Activated effector memory CD4-positive, alpha-beta T cell treated with anti-CD3 and anti-CD28 coated beads, Interleukin-2, amount 50 U/mL, for 16 hours (primary cell): ENCODE results near the gene DTNB.
"Not testable (repeated sequence)": the region's sequence is repeated elsewhere in the genome, so short reads cannot be mapped to it uniquely, and the experiment has no call there.

Experiments
- DNase-seq: peaks from one replicate; pipeline ENCODE4 v3.0.0-alpha.2; 2020

DTNB gene

DNA sequence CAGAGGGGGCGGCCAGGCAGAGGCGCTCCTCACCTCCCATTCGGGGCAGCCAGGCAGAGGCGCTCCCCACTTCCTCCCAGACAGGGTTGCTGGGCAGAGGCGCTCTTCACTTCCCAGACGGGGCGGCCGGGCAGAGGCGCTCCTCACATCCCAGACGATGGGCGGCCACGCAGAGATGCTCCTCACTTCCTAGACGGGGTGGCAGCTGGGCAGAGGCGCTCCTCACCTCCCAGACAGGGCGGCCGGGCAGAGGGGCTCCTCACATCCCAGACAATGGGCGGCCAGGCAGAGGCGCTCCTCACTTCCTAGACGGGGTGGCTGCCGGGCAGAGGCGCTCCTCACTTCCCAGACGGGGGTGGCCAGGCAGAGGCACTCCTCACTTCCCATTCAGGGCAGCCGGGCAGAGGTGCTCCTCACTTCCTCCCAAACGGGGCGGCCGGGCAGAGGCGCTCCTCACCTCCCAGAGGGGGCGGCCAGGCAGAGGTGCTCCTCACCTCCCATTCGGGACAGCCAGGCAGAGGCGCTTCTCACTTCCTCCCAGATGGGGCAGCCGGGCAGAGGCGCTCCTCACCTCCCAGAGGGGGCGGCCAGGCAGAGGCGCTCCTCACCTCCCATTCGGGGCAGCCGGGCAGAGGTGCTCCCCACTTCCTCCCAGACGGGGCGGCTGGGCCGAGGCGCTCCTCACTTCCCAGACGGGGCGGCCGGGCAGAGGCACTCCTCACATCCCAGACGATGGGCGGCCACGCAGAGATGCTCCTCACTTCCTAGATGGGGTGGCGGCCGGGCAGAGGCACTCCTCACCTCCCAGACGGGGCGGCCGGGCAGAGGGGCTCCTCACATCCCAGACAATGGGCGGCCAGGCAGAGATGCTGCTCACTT is 137.7 kb downstream of the DTNB start:
- not testable (repeated sequence) for DNase-seq

DNA sequence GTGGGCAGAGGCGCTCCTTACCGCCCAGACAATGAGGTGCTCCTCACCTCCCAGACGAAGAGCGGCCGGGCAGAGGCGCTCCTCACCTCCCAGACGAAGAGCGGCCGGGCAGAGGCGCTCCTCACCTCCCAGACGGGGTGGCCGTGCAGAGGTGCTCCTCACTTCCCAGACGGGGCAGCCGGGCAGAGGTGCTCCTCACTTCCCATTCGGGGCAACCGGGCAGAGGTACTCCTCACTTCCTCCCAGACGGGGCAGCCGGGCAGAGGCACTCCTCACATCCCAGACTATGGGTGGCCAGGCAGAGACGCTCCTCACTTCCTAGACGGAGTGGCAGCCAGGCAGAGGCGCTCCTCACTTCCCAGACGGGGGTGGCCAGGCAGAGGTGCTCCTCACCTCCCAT is 138.4 kb downstream of the DTNB start:
- DNase-seq, result not testable (repeated sequence)

DNA sequence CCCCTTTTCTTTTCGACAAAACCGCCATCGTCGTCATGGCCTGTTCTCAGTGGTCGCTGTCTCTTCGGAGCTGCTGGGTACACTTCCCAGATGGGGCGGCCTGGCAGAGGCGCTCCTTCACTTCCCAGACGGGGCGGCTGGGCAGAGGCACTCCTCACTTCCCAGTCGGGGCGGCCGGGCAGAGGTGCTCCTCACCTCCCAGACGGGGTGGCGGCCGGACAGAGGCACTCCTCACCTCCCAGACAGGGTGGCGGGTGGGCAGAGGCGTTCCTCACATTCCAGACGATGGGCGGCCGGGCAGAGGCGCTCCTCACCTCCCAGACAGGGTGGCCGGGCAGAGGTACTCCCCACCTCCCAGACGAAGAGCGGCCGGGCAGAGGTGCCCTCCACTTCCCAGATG is 138.9 kb downstream of the DTNB start:
- DNase-seq, result no peak

DNA sequence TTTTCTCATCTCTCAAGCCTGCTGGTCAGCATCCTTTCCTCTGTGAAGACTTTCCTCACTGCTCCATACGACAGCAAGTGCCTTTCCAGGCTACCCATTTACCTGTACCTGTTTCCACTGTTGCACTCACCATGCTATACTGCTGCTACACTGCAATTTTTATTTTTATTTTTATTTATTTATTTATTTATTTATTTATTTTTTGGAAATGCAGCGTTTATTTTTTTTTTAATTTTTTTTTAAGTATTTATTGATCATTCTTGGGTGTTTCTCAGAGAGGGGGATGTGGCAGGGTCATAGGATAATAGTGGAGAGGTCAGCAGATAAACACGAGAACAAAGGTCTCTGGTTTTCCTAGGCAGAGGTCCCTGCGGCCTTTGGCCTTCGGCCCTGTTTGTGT is 139.6 kb downstream of the DTNB start:
- not testable (repeated sequence) for DNase-seq

DNA sequence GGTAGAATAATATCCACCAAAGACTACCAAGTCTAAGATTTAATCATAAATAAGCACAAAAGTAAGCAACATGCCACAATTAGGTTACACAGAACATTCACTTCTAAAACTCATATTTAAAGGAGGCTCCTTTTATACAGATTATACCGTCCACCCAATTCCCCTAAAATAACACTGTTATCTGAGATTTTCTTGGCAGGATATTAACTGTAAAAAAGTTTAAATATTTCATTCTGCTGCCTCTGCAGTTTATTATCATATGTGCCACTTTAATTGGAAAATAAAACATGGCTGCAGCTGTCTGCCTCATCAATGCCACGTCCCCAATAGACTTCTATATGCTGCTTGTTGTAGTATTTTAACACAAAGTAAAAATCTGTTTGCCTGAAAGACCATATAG is 140.9 kb downstream of the DTNB start:
- DNase-seq, result no peak

DNA sequence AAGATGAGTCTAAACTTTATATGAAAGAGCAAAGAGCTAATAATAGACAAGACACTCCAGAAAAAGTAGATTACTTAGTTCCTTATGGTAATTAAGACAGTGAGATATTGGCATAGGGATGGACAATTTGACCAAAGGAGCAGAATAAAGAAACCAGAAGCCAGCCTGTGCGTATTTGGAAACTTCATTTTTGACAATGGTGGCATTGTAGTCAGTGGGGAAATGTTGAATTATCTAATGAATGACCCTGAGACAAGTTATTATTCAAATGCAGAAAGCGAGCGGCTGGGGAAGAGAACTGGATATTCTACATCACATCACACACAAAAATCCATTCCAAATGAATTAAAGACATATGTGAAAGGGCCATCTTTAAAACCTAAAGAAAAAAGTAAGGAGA is 144.3 kb downstream of the DTNB start:
- DNase-seq, result no peak

DNA sequence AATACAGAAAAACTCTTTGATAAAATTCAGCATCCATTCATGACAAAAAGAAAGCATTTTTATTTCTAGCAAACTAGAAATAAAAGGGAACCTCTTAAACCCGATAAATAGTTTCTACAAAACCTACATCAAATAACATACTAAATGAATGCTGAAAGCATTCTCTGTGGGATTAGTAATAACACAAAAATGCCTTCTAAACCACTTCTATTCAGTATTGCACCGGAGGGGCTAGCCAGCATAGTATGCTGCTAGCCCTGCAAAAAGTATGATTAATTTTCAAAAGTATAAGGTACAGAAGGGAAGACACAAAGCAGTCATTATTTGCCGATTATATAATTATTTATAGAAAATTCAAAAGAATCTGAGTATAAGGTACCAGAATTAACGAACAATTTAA is 145.2 kb downstream of the DTNB start:
- no peak for DNase-seq

DNA sequence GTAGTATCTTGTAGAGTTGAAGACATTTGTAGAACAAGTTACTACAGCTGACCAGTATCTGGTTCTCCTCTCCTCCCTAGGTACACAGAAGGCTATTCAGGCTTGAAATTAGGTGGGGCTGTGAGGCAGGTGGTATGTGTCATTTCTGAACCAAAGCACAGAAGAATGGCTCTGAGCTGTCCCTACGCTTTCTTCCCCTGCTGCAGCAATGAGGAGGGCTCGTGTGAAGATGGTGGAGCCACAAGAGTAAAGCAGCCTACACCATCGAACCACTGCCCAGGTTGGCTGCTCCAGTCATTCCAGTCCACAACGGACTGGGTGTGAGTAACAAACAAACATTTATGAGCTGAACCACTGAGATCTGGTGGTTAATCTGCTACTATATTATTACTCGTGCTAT is 148.9 kb downstream of the DTNB start:
- DNase-seq, result no peak

DNA sequence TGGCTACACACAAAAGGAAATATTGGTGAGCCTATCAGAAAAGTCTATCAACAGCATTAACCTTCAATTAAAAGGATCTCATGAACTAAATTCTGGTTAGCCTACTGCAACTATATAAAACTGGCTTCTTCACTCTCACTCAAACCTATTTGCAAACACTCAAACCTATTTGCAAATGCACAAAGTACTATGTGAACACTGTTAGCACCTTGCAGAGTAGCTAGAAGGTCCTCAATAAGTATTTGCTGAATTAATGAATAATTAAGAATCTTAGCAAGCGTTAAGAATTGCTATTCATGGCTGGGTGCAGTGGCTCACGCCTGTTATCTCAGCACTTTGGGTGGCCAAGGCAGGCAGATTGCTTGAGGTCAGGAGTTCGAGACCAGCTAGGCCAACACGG is 150.3 kb downstream of the DTNB start:
- DNase-seq, result no peak

DNA sequence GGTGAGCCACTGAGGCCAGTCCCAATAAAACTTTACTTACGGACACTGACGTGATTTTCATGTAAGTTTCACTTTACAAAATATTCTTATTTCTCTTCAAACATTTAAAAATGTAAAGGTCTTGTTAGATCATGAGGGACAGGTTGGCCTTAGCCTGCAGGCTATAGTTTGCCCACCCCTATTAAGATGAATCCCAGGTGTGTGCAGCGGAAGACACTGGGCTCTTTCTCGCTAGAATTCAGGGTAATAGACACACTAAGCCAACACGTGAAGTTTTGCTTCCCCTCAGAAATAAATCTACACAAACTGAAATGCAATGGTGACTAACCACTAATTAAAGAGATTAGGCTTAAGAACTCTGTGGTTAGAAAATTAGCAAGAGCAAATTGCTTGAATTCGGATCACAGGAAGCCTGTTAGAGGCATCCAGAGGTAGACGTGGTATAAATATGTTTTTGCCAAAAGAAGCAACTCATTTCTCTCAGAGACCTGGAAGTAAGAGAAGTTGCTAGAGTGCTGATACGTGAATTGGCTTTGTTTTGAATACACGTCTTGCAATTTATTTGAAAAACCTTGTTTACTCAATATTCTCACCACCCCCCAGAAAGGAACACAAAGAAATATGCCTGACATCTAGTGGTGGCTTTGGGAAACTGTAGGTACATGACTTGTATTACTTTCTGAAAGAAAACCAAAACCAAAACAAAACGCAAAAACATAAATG is 151.6 kb downstream of the DTNB start:
- DNase-seq, result no peak

DNA sequence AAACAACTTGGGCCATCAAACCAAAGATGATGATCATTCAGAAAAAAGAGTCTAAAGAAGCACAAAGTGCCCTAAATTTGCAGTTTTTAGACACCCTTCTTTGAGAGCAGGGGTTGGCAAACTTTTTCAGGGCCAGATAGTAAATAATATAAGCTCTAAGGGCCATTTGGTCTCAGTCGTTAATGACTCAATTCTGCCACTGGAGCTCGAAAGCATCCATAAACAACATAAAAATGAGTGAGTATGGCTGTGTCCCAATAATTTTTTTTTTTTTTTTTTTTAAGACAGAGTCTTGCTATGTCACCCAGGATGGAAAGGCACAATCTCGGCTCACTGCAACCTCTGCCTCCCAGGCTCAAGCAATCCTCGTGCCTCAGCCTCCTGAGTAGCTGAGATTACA is 152.3 kb downstream of the DTNB start:
- DNase-seq, result no peak

DNA sequence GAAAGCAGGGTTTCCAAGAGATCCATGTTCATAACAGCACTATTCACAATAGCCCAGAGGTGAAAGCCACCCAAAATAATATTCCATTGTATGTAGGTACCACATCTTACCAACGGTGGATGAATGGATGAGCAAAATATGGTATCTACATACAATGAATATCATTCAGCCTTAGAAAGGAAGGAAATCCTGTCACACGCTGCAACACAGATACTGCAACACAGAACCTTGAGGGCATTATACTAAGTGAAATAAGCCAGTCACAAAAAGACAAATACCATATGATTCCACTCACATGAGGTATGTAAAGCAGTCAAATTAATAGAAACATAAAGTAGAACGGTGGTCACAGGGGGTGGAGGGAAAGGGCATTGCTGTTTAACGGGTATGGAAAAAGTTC is 155.7 kb downstream of the DTNB start:
- no peak for DNase-seq

DNA sequence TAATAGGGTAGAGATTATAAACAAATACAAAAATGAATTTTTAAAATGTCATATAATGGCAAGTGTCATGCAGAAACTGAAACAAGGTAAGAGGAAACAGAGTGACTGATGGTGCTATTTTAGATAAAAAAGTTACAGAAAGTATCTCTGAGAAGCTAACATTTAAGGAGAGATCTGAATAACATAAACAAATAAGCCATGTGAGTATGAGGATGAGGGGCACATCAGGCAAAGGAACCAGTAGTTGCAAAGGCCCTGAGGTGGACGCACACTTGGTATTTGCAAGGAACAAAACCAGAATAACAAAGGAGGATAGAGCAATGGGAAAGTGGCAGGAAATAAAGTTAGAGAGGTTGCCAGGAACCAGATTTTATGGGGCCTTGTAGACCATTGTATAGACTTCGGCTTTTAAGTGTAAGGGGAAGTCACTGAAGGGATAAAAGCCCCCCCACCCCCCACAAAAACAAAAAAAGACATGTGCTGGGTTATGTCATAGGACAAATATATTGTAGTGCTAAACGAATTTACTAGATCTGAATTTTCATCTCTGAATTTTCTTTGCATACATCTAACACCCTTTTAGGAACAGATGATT is 159.2 kb downstream of the DTNB start:
- DNase-seq, result no peak

DNA sequence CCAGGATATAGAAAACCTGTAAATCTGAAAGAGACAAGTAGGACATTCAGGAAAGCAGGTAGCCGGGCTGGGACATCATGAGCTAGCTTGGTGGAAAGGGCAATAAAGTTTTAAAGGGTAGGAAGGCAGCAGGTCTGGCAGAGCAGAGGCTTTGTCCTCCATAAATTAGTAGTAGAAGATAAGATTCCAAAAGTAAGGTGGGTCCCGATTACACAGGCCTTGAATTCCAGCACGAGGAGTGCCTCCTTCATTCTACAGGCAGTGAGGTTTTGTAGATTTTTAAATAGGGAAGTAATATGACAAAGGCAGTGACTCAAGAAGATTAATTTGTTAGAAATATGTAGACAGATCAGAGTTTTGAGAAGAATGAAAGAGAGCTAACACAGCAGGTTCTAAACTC is 160.7 kb downstream of the DTNB start:
- no peak for DNase-seq

DNA sequence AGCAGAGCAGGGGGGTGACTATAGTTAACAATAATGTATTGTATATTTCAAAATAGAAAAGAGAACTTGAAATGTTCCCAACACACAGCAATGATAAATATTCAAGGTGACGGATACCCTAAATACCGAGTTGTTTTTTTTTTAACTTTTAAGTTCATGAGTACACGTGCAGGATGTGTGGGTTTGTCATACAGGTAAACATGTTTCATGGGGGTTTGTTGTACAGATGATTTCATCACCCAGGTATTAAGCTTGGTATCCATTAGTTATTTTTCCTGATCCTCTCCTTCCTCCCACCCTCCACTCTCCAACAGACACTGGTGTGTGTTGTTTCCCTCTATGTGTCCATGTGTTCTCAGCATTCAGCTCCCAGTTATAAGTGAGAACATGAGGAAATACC is 167.2 kb downstream of the DTNB start:
- no peak for DNase-seq

DNA sequence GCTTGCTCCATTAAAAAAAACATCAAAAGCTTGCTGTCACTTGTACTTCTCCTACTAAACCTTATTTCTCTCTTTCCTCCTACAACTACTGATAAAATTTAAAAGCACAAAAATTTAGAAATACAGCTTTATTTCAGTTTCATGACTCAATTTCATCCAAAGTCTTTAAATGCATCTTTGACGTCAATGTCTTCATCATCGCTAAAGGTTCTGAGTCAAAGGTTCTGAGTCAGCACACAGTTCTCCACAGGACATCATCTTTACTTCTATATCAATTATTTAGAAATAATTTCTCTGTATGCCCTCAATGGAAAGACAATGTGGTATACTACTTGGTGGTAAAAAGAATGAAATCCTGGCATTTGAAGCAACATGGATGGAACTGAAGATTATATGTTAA is 167.8 kb downstream of the DTNB start:
- DNase-seq, result no peak

DNA sequence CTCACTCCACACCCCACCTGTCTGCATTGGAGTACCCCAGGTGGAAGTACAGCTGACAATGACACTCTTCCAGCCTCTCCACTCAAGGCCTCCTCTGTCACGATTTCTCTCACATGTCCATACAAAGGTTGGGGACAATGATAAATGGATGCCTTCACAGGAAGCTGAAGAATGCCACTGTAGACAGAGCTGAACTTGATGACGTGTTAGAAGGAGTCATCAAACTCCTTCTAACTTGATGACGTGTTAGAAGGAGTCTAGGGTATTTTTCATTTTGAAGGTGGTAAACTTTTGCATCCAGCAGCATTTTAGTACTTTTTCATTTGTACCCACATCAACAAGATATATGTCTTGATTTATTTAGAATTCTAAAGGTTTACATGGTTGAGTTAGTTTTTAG is 168.2 kb downstream of the DTNB start:
- DNase-seq, result no peak

DNA sequence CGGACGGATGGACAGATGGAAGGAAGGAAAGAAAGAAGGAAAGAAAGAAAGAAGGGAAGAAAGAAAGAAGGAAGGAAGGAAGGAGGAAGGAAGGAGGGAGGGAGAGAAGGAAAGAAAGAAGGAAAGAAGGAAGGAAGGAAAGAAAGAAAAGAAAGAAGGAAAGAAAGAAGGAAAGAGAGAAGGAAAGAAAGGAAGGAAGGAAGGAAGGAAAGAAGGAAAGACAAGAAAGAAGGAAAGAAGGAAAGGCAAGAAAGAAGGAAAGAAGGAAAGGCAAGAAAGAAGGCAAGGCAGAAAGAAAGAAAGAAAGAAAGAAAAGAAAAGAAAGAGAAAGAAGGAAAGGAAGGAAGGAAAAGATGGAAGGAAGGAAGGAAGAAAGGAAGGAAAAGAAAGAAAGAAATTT is 169.1 kb downstream of the DTNB start:
- no peak for DNase-seq

DNA sequence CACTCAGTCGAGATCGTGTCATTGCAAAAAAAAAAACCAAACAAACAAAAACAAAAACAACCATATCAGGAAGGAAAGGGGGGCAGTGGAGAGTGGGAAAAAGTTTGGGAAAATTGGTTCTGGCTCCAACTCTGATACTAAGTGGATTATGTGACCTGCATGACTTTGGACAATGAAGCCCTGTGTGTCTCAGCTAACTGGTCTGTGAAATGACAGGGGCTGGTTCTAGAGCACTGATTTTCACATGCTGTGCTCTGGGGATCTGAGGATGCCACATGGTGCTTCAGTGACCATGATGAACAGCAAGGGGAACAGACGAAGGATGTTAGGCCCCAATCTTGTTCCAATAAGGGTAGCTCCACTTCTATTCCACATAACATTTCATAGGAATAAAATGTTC is 174.2 kb downstream of the DTNB start:
- no peak for DNase-seq

DNA sequence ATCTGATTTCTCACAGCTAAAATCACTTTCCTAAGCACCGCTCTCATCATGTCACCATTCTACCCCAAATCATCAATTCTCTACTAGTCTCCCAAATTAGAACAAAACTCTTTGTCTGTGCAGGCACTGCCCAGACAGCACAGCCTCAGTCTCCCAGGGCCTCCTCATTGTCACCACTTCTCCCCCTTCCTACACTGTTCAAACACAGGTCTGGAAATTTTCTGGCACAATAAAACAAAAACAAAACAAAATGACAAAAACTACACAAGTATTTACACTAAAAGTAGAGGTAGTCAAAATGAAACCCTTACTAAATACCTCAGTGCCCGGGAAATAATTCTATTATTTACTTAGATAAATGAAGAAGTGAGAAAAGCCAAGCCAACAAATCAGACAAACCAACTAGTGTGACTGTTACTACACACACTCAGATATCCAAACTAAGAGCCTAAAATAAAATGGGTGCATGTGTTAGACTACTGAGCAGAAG is 175.4 kb downstream of the DTNB start:
- DNase-seq, result no peak

DNA sequence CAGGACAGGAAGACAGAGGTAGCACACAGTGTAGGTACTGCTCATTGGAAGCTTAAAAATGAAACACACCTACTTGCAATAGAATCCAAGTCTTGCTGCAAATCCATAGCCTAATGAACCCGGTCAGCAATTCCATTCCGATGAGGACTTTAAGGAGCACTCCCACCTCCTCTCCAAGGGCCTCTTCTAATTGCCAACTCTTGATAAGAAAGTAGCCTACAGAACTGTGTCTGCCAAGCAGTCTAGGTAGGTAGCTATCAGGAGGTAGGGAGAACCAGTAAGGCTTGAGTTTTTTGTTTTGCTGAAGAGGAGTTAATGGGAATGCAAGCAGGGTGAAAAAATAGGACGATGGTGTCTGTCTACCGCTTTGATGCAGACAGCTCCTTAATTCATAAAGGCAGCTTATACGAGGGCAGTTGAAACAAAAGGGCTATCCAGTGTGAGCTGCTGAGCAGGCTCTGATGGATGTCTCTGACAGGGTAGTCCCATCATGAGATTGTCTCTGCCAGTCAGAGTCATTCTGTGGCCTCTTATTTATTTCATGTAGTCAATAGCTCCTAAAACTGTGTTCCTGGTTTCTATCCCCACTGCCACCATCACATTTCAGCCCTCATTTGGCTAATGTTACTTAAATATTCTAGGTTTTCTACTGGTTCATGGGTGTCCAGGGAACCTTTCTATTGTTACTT is 176.0 kb downstream of the DTNB start:
- DNase-seq, result no peak

DNA sequence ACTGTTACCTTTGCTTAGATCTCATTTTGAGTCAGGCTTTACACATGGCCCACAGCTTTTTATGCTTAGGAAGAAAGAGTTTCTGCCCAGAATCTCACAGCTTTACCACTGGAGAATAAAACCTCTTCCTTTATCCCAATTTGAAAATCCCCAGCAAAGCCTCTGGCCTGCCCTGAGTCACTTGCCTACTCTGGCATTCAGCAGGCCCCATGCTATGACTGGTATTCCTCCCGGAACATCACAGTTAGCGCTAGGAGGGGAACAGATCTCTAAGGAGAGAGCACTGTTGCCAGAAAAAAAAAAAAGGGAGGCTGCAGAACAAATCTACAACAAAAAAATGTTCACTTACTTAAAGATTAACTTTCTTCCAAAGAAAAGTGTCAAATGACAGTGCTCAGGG is 178.8 kb downstream of the DTNB start:
- DNase-seq, result no peak

DNA sequence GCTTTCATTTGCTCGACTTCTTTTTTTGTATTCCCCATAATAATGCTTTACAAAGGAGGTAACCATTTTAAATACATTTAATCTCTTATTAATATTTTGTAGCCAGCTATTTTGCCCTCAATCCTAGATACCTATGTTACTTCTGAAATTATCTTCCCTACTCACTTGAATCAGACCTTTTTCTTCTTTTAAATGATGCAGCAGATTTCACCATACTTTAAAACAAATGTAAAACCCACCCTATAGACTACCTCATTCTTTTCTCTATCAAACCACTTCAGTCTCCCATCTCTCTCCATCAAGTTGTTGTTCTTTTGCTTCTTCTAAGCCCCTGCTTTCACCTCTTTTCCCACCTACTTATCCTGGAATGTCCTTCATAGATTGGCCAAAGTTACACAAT is 180.2 kb downstream of the DTNB start:
- no peak for DNase-seq
